HepG2 (cell line): ENCODE data around the gene ETFA. TPM values are rescaled to one million over a fixed set of nuclear protein-coding genes. Genes with fewer than 3 reads are reported as not detected.

ENCODE experiments used
- KMT2A ChIP-seq: sonication (generic); formaldehyde crosslinking; IDR thresholded peaks from 2 replicates; pipeline ENCODE4 v1.4.0; 2020; ENCODE audit warnings: missing genetic modification reagents
- SALL1 ChIP-seq: sonication (generic); formaldehyde crosslinking; IDR thresholded peaks from 2 replicates; pipeline ENCODE4 v1.8.0; 2022; ENCODE audit warnings: mild to moderate bottlenecking, missing genetic modification reagents
- ZNF264 ChIP-seq: sonication (generic); formaldehyde crosslinking; IDR thresholded peaks from 2 replicates; pipeline ENCODE4 v1.4.0; 2020; ENCODE audit warnings: missing genetic modification reagents
- ZNF724P ChIP-seq: sonication (generic); formaldehyde crosslinking; IDR thresholded peaks from 2 replicates; pipeline ENCODE4 v1.8.0; 2022; ENCODE audit warnings: missing genetic modification reagents, borderline replicate concordance
- ZNF761 ChIP-seq: sonication (generic); formaldehyde crosslinking; conservative IDR thresholded peaks from 2 replicates; pipeline ENCODE4 v1.4.0; 2020; ENCODE audit warnings: mild to moderate bottlenecking, missing genetic modification reagents
- ZNF775 ChIP-seq: sonication (generic); formaldehyde crosslinking; IDR thresholded peaks from 2 replicates; pipeline ENCODE4 v1.4.0; 2020; ENCODE audit warnings: missing genetic modification reagents, mild to moderate bottlenecking, moderate library complexity, borderline replicate concordance
- polyA plus RNA-seq, 8 experiments: library from polyadenylated mRNA; depleted of rRNA in 3 of 8; stranded (reverse) in 7 of 8; unstranded in 1 of 8; fragments of >200 nt; fragmentation: Illumina TruSeq in 4 of 8; extraction: Trizol in 4 of 8; gene quantifications; 2 replicates each; pipeline versions ENCODE4 v1.2.1 to v1.2.3, GENCODE V29; 2011 to 2016; ENCODE audit warnings: low read depth in 4 of 8, missing spikeins in 1 of 8, mixed read lengths in 1 of 8; ENCODE audit not compliant: insufficient read depth in 1 of 8
- total RNA-seq, 5 experiments: library from RNA; depleted of rRNA; stranded (reverse); fragments of >200 nt; fragmentation: Illumina TruSeq; extraction: Trizol; gene quantifications; 2 replicates each; pipeline ENCODE4 v1.2.3, GENCODE V29; 2016; ENCODE audit warnings: low read depth in 1 of 5
- TF ChIP-seq, protein P1 (sequence below): sonication (generic); formaldehyde crosslinking; IDR thresholded peaks from 2 replicates; pipeline ENCODE4 v1.9.0; 2021; ENCODE audit warnings: missing genetic modification reagents, mild to moderate bottlenecking, borderline replicate concordance
- TF ChIP-seq, protein P2 (sequence below): sonication (generic); formaldehyde crosslinking; IDR thresholded peaks from 2 replicates; pipeline ENCODE4 v1.5.0; 2020; ENCODE audit warnings: missing genetic modification reagents
- TF ChIP-seq, protein P3 (sequence below): sonication (generic); formaldehyde crosslinking; IDR thresholded peaks from 2 replicates; pipeline ENCODE4 v1.4.0; 2020; ENCODE audit warnings: missing genetic modification reagents
- TF ChIP-seq, protein P4 (sequence below): sonication (generic); formaldehyde crosslinking; IDR thresholded peaks from 2 replicates; pipeline ENCODE4 v1.8.0; 2022; ENCODE audit warnings: mild to moderate bottlenecking, missing genetic modification reagents, moderate library complexity
- TF ChIP-seq, protein P5 (sequence below): sonication (generic); formaldehyde crosslinking; IDR thresholded peaks from 2 replicates; pipeline ENCODE4 v1.4.0; 2020; ENCODE audit warnings: mild to moderate bottlenecking, missing genetic modification reagents
- TF ChIP-seq, protein P6 (sequence below): sonication (generic); formaldehyde crosslinking; IDR thresholded peaks from 2 replicates; pipeline ENCODE4 v1.4.0; 2020; ENCODE audit warnings: missing genetic modification reagents

The ETFA gene
- total and polyA plus RNA-seq, 2 of the 13 experiments (the other 11 are each of a cell fraction or from before 2014, with no cell fraction given) = 291 to 396 TPM

DNA sequence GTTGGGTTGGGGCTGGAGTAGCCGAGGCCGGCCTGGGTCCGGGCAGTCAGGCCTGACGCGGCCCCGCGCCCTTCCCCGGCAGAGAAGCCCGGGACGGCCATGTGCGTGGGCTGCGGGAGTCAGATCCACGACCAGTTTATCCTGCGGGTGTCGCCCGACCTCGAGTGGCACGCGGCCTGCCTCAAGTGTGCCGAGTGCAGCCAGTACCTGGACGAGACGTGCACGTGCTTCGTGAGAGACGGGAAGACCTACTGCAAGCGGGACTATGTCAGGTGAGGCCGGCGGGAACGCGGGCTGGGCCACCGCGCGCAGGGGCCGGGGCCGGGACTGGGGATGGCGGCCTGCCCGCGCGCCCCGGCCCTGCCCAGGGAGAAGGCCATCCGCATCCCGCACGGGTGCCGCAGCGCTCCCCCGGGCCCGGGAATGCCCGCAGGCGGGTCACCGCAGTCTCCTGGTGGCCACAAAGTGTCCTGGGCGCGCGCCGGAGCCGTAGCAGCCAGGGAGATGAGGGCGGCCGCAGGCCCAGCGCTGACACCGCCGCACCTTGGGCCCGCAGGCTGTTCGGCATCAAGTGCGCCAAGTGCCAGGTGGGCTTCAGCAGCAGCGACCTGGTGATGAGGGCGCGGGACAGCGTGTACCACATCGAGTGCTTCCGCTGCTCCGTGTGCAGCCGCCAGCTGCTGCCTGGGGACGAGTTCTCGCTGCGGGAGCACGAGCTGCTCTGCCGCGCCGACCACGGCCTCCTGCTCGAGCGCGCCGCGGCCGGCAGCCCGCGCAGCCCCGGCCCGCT, 26.6 kb upstream of the ETFA start (continued):
- TF ChIP-seq, protein P1, sequence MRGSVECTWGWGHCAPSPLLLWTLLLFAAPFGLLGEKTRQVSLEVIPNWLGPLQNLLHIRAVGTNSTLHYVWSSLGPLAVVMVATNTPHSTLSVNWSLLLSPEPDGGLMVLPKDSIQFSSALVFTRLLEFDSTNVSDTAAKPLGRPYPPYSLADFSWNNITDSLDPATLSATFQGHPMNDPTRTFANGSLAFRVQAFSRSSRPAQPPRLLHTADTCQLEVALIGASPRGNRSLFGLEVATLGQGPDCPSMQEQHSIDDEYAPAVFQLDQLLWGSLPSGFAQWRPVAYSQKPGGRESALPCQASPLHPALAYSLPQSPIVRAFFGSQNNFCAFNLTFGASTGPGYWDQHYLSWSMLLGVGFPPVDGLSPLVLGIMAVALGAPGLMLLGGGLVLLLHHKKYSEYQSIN (CRISPR knock-in tag) = no peak
- TF ChIP-seq ZNF761 (CRISPR knock-in tag) = peak; percentile 75; the same call in 1 of the 2 replicates
- TF ChIP-seq, protein P2, sequence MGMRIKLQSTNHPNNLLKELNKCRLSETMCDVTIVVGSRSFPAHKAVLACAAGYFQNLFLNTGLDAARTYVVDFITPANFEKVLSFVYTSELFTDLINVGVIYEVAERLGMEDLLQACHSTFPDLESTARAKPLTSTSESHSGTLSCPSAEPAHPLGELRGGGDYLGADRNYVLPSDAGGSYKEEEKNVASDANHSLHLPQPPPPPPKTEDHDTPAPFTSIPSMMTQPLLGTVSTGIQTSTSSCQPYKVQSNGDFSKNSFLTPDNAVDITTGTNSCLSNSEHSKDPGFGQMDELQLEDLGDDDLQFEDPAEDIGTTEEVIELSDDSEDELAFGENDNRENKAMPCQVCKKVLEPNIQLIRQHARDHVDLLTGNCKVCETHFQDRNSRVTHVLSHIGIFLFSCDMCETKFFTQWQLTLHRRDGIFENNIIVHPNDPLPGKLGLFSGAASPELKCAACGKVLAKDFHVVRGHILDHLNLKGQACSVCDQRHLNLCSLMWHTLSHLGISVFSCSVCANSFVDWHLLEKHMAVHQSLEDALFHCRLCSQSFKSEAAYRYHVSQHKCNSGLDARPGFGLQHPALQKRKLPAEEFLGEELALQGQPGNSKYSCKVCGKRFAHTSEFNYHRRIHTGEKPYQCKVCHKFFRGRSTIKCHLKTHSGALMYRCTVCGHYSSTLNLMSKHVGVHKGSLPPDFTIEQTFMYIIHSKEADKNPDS (CRISPR knock-in tag) = no peak
- TF ChIP-seq ZNF775 (CRISPR knock-in tag) = 0 out of 2 replicates have a peak, but pooled peaks have one; percentile 26
- TF ChIP-seq KMT2A (CRISPR knock-in tag) = peak; percentile 81
- no peak for TF ChIP-seq ZNF264 (CRISPR knock-in tag)
- TF ChIP-seq, protein P3, sequence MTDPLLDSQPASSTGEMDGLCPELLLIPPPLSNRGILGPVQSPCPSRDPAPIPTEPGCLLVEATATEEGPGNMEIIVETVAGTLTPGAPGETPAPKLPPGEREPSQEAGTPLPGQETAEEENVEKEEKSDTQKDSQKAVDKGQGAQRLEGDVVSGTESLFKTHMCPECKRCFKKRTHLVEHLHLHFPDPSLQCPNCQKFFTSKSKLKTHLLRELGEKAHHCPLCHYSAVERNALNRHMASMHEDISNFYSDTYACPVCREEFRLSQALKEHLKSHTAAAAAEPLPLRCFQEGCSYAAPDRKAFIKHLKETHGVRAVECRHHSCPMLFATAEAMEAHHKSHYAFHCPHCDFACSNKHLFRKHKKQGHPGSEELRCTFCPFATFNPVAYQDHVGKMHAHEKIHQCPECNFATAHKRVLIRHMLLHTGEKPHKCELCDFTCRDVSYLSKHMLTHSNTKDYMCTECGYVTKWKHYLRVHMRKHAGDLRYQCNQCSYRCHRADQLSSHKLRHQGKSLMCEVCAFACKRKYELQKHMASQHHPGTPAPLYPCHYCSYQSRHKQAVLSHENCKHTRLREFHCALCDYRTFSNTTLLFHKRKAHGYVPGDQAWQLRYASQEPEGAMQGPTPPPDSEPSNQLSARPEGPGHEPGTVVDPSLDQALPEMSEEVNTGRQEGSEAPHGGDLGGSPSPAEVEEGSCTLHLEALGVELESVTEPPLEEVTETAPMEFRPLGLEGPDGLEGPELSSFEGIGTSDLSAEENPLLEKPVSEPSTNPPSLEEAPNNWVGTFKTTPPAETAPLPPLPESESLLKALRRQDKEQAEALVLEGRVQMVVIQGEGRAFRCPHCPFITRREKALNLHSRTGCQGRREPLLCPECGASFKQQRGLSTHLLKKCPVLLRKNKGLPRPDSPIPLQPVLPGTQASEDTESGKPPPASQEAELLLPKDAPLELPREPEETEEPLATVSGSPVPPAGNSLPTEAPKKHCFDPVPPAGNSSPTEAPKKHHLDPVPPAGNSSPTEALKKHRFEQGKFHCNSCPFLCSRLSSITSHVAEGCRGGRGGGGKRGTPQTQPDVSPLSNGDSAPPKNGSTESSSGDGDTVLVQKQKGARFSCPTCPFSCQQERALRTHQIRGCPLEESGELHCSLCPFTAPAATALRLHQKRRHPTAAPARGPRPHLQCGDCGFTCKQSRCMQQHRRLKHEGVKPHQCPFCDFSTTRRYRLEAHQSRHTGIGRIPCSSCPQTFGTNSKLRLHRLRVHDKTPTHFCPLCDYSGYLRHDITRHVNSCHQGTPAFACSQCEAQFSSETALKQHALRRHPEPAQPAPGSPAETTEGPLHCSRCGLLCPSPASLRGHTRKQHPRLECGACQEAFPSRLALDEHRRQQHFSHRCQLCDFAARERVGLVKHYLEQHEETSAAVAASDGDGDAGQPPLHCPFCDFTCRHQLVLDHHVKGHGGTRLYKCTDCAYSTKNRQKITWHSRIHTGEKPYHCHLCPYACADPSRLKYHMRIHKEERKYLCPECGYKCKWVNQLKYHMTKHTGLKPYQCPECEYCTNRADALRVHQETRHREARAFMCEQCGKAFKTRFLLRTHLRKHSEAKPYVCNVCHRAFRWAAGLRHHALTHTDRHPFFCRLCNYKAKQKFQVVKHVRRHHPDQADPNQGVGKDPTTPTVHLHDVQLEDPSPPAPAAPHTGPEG (CRISPR knock-in tag) = peak; percentile 74
- peak; percentile 67 for TF ChIP-seq SALL1 (CRISPR knock-in tag)
- TF ChIP-seq ZNF724P (CRISPR knock-in tag) = no peak
- TF ChIP-seq, protein P4, sequence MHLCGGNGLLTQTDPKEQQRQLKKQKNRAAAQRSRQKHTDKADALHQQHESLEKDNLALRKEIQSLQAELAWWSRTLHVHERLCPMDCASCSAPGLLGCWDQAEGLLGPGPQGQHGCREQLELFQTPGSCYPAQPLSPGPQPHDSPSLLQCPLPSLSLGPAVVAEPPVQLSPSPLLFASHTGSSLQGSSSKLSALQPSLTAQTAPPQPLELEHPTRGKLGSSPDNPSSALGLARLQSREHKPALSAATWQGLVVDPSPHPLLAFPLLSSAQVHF (CRISPR knock-in tag) = no peak; the same call in none of the 2 replicates
- TF ChIP-seq, protein P5, sequence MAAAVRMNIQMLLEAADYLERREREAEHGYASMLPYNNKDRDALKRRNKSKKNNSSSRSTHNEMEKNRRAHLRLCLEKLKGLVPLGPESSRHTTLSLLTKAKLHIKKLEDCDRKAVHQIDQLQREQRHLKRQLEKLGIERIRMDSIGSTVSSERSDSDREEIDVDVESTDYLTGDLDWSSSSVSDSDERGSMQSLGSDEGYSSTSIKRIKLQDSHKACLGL (CRISPR knock-in tag) = peak; percentile 95
- TF ChIP-seq, protein P6, sequence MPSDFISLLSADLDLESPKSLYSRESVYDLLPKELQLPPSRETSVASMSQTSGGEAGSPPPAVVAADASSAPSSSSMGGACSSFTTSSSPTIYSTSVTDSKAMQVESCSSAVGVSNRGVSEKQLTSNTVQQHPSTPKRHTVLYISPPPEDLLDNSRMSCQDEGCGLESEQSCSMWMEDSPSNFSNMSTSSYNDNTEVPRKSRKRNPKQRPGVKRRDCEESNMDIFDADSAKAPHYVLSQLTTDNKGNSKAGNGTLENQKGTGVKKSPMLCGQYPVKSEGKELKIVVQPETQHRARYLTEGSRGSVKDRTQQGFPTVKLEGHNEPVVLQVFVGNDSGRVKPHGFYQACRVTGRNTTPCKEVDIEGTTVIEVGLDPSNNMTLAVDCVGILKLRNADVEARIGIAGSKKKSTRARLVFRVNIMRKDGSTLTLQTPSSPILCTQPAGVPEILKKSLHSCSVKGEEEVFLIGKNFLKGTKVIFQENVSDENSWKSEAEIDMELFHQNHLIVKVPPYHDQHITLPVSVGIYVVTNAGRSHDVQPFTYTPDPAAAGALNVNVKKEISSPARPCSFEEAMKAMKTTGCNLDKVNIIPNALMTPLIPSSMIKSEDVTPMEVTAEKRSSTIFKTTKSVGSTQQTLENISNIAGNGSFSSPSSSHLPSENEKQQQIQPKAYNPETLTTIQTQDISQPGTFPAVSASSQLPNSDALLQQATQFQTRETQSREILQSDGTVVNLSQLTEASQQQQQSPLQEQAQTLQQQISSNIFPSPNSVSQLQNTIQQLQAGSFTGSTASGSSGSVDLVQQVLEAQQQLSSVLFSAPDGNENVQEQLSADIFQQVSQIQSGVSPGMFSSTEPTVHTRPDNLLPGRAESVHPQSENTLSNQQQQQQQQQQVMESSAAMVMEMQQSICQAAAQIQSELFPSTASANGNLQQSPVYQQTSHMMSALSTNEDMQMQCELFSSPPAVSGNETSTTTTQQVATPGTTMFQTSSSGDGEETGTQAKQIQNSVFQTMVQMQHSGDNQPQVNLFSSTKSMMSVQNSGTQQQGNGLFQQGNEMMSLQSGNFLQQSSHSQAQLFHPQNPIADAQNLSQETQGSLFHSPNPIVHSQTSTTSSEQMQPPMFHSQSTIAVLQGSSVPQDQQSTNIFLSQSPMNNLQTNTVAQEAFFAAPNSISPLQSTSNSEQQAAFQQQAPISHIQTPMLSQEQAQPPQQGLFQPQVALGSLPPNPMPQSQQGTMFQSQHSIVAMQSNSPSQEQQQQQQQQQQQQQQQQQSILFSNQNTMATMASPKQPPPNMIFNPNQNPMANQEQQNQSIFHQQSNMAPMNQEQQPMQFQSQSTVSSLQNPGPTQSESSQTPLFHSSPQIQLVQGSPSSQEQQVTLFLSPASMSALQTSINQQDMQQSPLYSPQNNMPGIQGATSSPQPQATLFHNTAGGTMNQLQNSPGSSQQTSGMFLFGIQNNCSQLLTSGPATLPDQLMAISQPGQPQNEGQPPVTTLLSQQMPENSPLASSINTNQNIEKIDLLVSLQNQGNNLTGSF (CRISPR knock-in tag) = peak; percentile 90
